Pulmonary artery endothelial cell (primary cell): ENCODE results near the gene SLC44A1. TPM values are rescaled to one million over a fixed set of nuclear protein-coding genes. Genes with fewer than 3 reads are reported as not detected.
A peak's percentile ranks its signal among the peaks of the same experiment; 100 is the strongest.

ENCODE experiments used
- DNase-seq: peaks from one replicate; pipeline ENCODE4 v3.0.0-alpha.2; 2011; ENCODE audit warnings: low read depth, low spot score
- total RNA-seq: library from RNA; depleted of rRNA; stranded (reverse); fragments of >200 nt; gene quantifications from 2 replicates; pipeline ENCODE4 v1.2.3, GENCODE V29; 2014

Gene SLC44A1
- total RNA-seq, 1 donor from 2014 or later, result 79.0 TPM

DNA sequence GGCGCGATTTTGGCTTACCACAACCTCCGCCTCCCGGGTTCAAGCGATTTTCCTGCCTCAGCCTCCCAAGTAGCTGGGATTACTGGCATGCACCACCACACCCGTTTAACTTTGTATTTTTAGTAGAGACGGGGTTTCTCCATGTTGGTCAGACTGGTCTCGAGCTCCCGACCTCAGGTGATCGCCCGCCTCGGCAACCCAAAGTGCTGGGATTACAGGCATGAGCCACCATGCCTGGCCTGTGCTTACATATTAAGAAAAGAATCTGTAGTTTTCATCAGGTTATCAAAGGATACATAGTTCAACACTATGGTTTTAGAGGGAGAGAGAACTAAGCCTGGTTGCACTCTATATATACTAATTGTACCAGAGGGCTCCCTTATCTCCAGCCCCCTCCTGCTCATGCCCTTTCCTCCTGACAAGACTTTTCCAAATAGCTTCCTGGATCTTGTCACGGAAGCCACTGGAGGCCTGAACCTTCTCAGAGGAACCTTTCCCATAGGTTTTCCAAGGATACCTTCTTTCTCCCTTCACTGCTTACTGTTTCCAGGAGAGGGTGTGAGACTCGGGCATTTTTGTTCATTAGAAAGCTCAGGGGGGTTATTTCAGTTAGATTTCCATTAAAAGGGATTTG is 53.1 kb downstream of the SLC44A1 start:
- no peak for DNase-seq

DNA sequence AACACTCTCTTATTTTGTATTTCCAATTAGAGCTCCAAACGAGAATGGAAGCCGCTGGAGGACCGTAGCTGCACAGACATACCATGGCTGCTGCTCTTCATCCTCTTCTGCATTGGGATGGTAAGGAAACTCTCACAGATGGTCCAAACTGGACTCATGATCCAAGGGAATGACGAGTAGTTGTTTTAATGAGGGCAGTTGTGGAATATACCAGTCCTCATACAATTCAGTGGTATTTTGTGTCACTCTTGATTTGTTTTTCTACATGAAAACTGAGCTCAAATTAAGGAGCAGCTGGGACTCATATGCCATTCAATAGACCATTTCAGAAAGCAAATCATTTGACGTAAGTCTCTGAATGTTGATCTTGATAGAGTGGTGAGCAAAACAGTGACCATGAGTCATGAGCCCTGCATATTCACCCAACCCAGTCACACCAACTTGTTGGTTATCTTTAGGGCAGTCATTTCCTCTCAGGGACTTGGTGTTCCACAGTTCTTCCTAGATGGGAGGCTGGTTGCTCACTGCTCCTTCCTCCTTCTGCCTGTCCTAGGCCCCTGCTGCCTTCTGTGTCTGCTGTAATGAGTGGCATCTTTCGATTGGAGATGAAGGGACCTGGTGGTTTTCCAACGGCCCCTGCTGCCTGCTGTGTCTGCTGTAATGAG is 54.9 kb downstream of the SLC44A1 start:
- DNase-seq, result peak; percentile 97

DNA sequence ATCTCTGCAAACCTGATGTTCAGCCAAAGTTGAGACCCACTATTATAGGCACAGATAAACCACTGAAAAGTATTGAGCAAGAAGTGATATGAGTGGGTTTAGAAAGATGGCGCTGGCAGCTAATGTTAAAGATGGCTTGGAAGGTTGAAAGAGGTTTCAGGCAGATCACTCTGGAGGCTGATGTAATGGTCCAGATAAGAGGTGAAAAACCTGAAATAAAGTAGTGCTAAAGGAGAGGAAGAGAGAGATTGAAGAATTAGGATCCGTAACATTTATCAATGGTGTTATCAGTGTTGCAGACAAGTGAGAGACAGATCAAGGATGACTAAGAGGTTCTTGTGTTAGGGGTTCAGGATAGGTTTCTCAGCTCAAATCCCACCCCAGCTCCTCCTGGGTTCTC is 58.3 kb downstream of the SLC44A1 start:
- DNase-seq, result no peak

DNA sequence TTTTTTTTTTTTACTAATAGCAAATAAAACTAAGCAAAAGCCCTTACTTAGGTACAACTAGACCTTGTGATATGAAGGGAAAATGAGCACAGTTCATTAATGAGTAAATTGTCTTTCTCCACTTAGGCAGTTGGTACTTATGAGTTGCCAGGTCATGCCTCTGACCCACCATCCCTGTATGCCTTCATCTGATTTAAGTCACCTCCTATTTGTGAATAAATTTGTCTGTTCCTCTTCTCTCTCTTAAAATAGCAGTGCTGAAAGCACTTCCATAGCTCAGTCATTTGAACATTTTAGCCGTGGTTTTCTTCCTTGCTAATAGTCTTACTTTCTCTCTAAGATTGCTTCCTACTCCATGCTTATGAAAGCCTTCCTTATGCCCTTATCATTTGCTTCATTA is 61.4 kb downstream of the SLC44A1 start:
- no peak for DNase-seq

DNA sequence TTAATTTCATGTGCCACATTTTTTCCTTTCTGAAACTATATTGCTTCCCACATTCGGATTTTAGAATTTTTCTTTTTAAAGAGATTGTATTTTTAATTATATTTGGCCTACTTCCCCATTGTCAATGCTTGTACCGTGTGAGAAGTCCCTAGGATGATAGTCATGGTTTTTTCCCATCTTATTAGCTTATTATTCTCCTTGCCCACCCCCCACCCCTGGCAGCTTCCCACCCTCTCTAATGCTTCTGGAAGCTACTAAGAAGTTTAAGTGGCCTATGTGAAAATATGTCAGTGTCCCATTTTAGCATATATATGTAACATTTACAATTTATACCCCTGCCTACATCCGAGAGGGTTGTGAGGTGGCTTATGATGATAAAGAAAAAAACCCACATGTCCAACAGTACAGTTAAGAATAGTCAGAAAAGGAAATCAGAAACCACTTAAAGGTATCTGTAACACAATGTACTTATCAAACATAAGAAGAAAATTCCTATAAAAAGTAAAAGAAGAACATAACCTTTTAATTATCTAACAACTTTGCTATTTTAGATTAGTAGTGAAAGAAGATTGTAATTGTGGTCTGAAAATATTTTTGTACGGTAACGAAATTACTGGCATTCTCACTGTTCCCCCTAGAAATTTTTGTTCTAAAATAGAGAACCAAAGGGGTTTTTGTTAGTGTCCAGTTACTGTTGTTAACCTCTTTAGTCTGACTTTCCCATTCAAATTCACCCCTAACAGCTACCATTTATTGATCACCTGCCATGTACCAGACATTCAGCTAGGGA is 62.1 kb downstream of the SLC44A1 start:
- DNase-seq, result no peak

DNA sequence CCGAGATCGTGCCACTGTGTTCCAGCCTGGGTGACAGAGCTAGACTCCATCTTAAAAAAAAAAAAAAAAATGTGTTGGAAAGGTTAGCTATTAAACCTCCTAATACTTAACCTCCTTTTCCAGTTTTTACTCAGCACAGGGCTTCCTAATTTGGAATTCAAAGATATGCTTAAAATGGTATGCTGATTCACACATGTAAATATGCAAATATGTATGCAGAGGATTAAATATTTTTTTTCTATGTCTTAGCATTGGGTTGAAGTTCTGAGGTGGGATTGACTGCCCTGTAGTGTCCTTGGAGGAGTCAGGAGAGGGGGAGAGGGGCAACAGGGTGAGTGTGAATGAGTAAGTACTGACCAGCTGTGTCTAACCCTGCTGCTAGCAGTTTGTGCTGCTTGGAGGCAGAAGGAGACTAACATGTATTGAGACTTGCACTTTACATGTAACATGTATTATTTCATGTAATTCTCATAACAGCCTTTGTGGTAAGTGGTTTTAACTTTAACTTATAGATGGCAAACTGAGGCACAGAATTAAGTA is 63.2 kb downstream of the SLC44A1 start:
- no peak for DNase-seq

DNA sequence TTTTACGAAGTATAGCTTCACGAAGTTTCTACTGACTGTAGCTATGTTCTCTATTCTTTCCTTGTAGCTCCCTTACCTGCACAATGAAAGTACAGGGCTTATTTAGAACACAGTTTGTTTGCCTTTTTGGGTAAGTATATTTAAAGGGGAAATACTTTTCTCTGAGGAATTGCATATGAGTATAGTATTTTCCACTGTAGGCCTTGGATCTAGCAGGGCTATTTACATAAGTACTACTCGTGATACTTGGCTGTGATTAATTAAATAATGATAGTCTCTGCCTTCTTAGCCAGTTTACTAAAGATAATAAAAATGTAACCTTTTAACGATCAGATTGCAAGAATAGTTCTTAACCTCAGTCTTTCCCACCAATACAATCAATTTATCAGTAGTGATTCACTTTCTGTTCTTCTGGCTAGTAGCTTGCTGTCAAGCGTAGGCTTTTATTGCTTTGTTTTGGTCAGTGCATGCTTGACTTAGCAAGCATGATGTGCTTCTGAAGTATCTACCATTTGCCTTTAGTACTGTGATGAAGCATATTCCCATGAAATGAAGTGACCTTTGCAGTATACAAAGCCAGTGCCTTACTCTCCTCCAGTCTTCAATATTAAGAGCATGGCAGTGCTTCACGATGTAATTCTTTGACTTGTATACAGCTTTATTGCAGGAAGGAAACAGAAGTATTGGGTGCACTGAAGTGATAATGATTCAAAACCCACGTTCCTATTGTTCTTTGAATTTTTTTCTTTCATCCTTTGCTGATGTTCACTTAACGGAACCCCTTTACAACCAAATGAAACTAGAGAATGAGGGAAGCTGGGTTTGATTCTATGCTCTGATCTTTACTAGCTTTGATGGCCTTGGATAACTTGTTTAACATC is 64.2 kb downstream of the SLC44A1 start:
- peak; percentile 26 for DNase-seq

DNA sequence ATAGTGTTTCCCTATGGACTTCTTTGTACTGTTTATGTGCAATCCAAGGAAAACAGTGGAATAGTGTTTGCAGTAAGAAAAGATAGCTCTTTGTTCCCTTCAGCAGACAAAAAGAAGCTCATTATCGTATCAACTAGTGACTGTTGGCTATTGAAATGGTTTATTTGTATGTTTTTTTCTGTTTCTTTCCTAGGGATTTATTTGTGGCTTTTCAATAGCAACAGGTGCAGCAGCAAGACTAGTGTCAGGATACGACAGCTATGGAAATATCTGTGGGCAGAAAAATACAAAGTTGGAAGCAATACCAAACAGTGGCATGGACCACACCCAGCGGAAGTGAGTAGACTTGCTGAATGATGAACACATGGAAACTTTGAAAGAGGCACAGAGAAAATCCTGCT is 65.1 kb downstream of the SLC44A1 start:
- no peak for DNase-seq

DNA sequence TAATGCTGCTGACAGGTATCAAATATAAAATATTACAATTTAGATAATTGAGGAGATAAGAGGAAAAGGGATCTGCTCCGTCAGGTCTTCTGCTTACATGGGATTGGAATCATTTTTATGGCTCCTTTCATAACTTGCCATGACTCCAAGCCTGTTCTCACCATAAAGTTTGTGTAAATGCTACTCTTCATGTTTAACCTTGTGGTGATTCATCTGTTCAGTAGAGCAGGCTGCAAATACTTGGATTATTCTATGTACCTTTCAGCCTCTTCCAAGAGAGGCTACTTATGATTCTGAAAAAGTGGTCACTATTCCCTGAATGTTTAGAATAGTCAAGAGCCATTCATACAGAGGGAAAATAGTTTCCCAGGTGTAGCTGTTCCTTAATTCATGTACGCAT is 66.9 kb downstream of the SLC44A1 start:
- no peak for DNase-seq

DNA sequence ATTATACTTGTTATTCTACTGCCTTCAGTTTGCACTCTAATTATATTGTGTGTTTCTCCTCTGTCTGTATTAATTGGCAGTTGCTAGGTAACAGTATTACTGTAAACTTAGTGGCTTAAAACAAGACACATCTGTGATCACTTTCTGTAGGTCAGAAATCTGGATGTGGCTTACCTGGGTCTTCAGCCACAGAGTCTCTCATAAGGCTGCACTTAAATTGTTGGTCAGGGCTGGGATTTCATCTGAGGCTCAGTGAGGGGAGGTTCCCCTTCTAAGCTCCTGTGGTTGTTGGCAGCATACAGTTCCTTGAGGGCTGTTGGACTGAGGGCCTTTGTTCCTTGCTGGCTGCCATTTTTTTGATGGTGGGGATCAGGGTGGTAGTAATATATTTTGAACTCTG is 68.8 kb downstream of the SLC44A1 start:
- DNase-seq, result no peak

DNA sequence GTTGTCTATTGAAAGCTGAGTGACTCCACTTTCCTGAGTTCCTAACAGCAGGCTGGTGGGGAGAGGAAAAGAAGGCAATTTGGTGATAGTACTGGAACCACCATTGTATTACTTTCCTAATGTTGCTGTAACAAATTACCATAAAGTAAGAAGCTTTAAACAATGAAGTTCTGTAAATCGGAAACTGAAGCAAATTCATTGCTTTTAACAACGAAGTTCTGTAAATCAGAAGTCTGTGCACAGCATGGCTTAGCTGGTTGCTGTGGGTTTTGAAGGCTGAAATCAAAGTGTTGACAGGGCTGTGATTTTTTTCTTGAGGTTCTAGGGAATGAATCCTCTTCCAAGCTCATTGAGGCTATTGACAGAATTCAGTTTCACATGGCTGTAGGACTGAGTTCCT is 72.3 kb downstream of the SLC44A1 start:
- DNase-seq, result no peak

DNA sequence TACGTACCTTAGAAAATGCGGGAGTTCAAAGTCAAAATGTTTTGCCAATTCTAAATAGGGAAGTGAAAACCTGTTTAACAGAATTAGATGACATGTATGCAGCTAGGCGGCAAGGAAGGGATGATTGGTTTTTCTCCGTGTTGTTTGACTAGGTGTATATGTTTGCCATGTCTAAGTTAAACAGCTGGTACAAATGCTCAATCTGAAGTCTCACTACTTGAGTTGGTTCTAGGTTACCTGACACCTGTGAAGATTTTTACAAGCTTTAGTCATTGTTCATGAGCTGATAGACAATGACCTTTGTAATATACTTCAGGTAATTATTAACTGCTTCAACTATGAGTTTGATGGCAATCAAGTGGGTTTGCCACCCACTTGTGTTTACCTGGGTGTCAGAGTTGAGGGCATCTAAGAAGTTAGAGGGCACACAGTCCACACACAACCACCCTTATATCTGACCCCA is 74.3 kb downstream of the SLC44A1 start:
- DNase-seq, result no peak

DNA sequence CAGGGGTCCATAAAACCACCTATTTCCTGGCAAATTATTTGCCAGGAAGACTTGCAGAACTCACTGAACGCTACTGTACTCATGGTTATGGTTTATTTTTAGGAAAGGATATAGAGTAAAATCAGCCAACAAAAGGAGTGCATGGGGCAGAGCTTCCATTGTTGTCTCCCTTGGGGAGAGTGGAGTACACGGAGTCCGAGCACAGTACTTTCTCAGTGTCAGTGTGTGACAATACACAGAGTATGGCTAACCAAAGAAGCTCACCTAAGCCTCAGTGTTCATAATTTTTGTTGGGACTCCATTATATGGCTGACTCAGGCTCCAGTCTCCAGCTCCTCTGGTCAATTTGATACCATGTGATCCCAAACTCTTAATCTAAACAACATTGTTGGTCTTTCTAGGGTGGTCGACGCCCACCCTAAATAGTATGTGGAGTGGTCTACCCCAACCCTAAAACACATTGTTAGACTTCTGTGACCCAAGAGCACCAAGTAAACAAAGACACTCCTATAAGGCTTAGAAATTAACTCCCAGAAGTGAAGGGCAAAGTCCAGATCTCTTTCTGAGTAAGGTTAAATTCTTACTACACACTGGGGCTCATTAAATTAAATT is 74.9 kb downstream of the SLC44A1 start:
- DNase-seq, result no peak

DNA sequence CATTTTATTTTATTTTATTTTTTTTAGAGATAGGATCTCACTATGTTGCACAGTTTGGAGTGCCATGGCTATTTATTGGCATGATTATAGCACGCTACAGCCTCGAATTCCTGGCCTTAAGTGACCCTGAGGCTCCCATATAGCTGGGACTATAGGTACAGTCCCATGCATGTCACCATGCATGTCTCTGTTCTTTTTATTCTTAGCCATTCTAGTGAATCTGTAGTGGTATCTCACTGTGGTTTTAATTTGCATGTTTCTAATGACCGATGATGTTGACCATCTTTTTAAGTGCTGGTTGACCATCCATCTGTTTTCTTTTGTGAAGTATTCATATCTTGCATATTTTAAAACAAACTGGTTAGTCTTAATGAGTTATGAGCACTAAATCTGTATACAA is 76.1 kb downstream of the SLC44A1 start:
- no peak for DNase-seq

DNA sequence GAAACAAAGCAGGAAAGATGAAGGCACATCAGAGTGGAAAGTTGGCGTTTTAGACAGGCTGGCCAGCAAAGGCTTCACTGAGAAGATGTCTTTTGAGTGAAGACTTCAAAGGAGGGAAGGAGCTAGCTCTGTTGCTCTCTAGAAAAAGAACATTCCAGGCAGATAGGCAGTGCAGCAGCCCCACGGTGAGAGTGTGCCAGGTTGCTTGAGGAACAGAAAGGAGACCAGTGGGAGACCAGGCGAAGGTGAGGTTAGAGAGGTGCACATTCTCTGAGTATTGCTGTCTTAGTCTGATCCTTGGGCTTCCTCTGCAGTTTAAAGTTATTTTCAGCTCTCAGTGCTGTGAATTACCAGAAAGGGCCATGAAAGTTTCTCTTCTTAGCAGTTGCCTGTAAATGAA is 83.8 kb downstream of the SLC44A1 start:
- DNase-seq, result no peak

DNA sequence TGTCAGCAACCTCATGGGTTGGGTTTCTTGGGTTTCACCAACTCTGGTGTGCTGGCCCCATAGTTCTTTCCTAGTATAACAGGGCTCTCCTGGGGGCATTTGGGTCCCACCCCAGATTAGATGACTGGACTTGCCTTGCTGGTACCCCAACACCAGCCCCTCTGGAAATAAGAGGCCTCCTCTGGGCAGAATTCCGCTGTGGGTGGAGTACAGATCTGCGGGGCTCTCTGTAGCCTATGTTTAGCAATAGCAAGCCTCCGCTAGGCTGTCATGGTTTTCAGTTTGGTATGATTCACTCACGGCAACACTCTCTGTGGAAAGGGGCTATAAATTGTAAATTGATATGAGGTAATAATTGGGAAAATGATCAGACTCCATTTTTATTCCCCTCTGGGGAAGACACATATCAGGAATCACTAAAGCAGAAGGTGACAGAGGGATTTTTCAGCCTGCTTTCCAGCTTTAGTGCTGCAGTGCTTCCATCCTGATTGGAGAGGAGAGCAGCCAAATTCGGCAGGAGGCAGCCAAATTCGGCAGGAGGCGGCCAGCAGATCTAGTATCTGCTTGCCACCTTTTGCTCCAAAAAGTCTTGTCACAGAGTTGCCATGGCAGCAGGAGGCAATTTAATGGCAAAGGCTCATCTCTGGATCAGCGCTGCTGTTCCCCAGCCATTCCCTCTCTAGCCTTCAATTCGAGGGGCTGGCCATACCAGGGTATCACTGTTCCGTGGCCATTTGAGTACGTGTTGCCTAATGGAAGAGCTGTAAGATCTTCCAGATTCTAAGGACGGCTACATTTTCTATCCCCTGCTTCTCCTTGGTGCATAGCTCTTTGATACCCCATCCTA is 84.6 kb downstream of the SLC44A1 start:
- DNase-seq, result no peak

DNA sequence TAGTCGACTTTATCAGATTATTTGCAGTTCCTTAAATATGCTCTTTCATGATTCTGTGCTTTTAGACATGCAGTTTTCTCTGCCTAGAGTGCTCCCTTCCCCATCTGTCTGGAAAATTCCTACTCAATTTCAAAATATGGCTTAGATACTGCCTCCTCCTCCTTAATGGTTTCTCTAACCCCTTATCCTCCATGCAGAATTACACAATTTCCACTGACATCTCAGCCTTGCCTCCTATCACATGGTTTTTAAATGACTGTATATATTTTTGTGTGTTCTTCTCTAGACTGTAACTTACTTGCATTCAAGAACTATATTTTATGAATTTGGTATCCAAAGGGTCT is 85.2 kb downstream of the SLC44A1 start:
- DNase-seq, result no peak

DNA sequence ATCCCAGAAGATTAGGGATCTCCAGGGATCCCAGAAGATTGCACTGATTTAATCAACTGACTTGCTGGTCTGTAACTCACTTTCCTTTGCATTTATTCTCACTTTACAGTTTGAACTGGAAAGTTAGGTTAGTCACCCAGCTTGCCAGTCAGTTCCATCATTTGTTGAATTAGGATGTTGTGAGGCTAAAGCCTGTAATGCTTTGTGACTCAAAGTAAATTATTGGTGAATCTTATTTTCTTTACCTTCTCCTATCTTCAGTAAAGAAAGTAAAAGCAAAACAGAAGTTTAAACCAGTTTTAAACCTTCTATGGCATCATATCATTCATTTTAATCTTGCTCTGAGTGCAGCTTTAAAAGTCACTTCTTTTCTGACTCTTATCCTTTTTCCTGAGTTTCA is 85.8 kb downstream of the SLC44A1 start:
- DNase-seq, result no peak

DNA sequence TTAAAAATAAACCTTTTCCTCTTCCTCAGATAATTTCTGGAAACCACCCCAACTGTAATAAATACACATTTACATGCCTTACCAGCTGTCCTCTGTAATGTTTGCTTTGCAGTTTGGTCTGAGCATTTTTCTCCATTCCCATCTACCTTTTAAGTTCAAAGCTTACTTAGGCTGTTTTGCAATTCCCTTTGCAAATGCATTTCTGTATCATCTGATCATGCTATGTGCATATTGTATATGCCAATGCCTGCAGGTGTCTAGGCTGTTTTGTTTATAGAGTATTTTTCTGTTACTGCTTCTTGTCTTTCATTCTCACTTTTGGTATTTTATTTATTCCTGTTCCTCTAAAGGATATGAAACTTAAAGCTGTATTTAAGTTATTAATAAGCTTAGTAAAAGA is 86.3 kb downstream of the SLC44A1 start:
- DNase-seq, result no peak

DNA sequence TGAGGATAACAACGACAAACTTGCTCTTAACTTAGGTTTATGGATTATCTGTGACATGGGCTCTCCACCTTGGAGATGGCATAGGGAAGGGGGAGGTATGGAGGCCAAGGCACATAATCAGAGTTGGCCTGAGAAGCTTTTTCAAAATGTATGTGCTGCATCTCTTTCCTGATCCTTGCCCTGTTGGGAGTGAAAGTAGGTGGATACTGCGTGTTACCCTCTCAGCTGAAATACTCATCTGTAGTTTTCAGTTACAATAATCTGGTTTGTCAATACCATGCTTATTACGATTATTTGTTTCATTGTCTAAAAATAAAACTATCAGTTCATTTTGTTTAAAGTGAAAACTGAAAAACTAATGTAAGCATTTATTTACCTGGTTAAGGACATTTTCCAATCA is 86.7 kb downstream of the SLC44A1 start:
- DNase-seq, result no peak
